ENCODE results near the gene SLC35A5. TPM values are rescaled to one million over a fixed set of nuclear protein-coding genes. Genes with fewer than 3 reads are reported as not detected.
A peak's percentile ranks its signal among the peaks of the same experiment; 100 is the strongest.

SLC35A5 gene
- total RNA-seq, 1 experiment from 2014 or later, result 21.4 TPM

DNA sequence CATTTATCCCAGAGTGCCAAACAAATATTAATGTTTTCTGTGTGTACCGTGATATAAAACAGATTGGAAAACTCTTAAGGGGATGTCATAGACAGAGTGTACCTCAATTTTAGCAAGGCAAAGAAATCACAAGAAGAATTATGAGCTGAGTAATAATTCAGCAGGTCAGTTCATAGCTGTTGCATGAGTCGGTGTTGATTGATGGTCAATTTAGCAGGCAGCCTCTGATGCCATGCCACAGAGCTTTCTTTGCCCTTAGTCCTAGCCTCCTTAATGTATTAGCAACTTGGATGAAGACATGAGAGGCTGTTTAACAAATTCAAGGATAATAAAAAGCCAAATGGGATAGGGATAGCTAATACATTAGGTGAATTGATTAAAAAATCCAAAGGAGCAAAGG, 6.8 kb downstream of the SLC35A5 start:
- BruUV-seq (replicated peaks), result no TSS peak
- ChIA-PET CTCF (interaction anchor here (1.3 kb wide), 2 partner anchors 14 to 457 kb away, joined by 3 to 7 read pairs; no protein-coding TSS in a partner anchor), RAD21 (ENCODE audit: low non-redundant PET in 1 of 2, low total read pairs in 2 of 2, uncharacterized antibody in 2 of 2, unreplicated experiment in 2 of 2) (no interaction called here), POLR2A (no interaction called here)
- Histone ChIP-seq H3K4me2 (ENCODE audit: low read length) (no peak overlapping the region), H3K79me2 (ENCODE audit: insufficient read depth, low read length) (no peaks in the 10 kb centered on the region), H2AFZ (ENCODE audit: low read depth, low read length, poor library complexity, severe bottlenecking) (no peak overlapping the region), H3K9ac (ENCODE audit: low read length) (no peak overlapping the region), H3K9me3 (ENCODE audit: control insufficient read depth in 1 of 2, insufficient read depth in 1 of 2, low read depth in 1 of 2, low read length in 2 of 2) (no peaks in the 10 kb centered on the region), H3K27ac (ENCODE audit: low read depth, low read length) (no peak overlapping the region), H3K4me1 (ENCODE audit: control insufficient read depth in 1 of 2, insufficient read depth in 2 of 2, low read length in 2 of 2) (peaks cover 0 to 7% of the 10 kb centered on the region in 2 experiments; a peak in 1 of 4 replicates), H3K9me2 (ENCODE audit: insufficient read depth) (no peaks in the 10 kb centered on the region), H3K27me3 (ENCODE audit: insufficient read depth, low read length) (no peaks in the 10 kb centered on the region), H3K4me3 (replicated peaks in 1 of 2; ENCODE audit: low read depth in 1 of 2, low read length in 2 of 2) (no peak overlapping the region), H3K36me3 (ENCODE audit: control insufficient read depth in 1 of 2, insufficient read depth in 2 of 2, low read length in 2 of 2) (no peaks in the 10 kb centered on the region), H4K20me1 (ENCODE audit: insufficient read depth) (no peaks in the 10 kb centered on the region)
- ATAC-seq (0 out of 2 replicates have a peak, but pooled peaks have one; percentile 57), DNase-seq (ENCODE audit: low read depth, low spot score) (no peak)
- intact Hi-C loops (cut with micrococcal nuclease), result no loop called here
- 0 out of 2 replicates have a peak, but pooled peaks have one; percentile 17 for TF ChIP-seq FOSL1 (IDR thresholded peaks at IDR 0.05; ENCODE audit: low read depth)
- no peak for TF ChIP-seq JUND (IDR thresholded peaks at IDR 0.05)

- Histone ChIP-seq H3K79me2 (ENCODE audit: insufficient read depth, low read length) (no peaks in the 10 kb centered on the region), H3K36me3 (ENCODE audit: control insufficient read depth in 1 of 2, insufficient read depth in 2 of 2, low read length in 2 of 2) (peaks cover 0 to 2% of the 10 kb centered on the region in 2 experiments; a peak in 1 of 4 replicates), H3K9me3 (ENCODE audit: control insufficient read depth in 1 of 2, insufficient read depth in 1 of 2, low read depth in 1 of 2, low read length in 2 of 2) (no peaks in the 10 kb centered on the region), H3K9me2 (ENCODE audit: insufficient read depth) (no peaks in the 10 kb centered on the region), H3K4me3 (replicated peaks in 1 of 2; ENCODE audit: low read depth in 1 of 2, low read length in 2 of 2) (no peak overlapping the region), H3K4me1 (ENCODE audit: control insufficient read depth in 1 of 2, insufficient read depth in 2 of 2, low read length in 2 of 2) (peaks cover 0 to 7% of the 10 kb centered on the region in 2 experiments; a peak in 1 of 4 replicates), H3K9ac (ENCODE audit: low read length) (no peak overlapping the region), H2AFZ (ENCODE audit: low read depth, low read length, poor library complexity, severe bottlenecking) (no peak overlapping the region), H4K20me1 (ENCODE audit: insufficient read depth) (no peaks in the 10 kb centered on the region), H3K4me2 (ENCODE audit: low read length) (no peak overlapping the region), H3K27me3 (ENCODE audit: insufficient read depth, low read length) (no peaks in the 10 kb centered on the region), H3K27ac (ENCODE audit: low read depth, low read length) (no peak overlapping the region)
- ATAC-seq, result no peak
- no peak for DNase-seq (ENCODE audit: low read depth, low spot score)
- ChIA-PET POLR2A (no interaction called here), CTCF (interaction anchor here (1.3 kb wide), 2 partner anchors 13 to 458 kb away, joined by 3 to 7 read pairs; no protein-coding TSS in a partner anchor), RAD21 (ENCODE audit: low non-redundant PET in 1 of 2, low total read pairs in 2 of 2, uncharacterized antibody in 2 of 2, unreplicated experiment in 2 of 2) (no interaction called here)
- intact Hi-C loops (cut with micrococcal nuclease), result no loop called here
- no TSS peak for BruUV-seq (replicated peaks)
- TF ChIP-seq, protein P1, sequence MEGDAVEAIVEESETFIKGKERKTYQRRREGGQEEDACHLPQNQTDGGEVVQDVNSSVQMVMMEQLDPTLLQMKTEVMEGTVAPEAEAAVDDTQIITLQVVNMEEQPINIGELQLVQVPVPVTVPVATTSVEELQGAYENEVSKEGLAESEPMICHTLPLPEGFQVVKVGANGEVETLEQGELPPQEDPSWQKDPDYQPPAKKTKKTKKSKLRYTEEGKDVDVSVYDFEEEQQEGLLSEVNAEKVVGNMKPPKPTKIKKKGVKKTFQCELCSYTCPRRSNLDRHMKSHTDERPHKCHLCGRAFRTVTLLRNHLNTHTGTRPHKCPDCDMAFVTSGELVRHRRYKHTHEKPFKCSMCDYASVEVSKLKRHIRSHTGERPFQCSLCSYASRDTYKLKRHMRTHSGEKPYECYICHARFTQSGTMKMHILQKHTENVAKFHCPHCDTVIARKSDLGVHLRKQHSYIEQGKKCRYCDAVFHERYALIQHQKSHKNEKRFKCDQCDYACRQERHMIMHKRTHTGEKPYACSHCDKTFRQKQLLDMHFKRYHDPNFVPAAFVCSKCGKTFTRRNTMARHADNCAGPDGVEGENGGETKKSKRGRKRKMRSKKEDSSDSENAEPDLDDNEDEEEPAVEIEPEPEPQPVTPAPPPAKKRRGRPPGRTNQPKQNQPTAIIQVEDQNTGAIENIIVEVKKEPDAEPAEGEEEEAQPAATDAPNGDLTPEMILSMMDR (IDR thresholded peaks at IDR 0.05 in 2 of 3, conservative IDR thresholded peaks at IDR 0.05 in 1 of 3; ENCODE audit: borderline replicate concordance in 1 of 3, insufficient read depth in 1 of 3, low read depth in 2 of 3, low read length in 2 of 3), result no peak
- TF ChIP-seq TCF7L2 (IDR thresholded peaks at IDR 0.05; ENCODE audit: borderline replicate concordance, extremely low read depth, insufficient read depth, insufficient read length) (no peak), ZFX (IDR thresholded peaks at IDR 0.05) (no peak), SIN3A (IDR thresholded peaks at IDR 0.05; ENCODE audit: low read depth) (no peak), SRF (IDR thresholded peaks at IDR 0.05; ENCODE audit: low read depth) (no peak), SP1 (IDR thresholded peaks at IDR 0.05; ENCODE audit: low read depth) (no peak), EGR1 (IDR thresholded peaks at IDR 0.05; ENCODE audit: low read depth) (no peak), ATF3 (IDR thresholded peaks at IDR 0.05) (no peak), ELF1 (IDR thresholded peaks at IDR 0.05; ENCODE audit: borderline replicate concordance, low read depth) (no peak), POLR2A (IDR thresholded peaks at IDR 0.05; ENCODE audit: borderline replicate concordance, extremely low read depth, insufficient read depth, insufficient read length) (no peak), POLR2AphosphoS5 (IDR thresholded peaks at IDR 0.05; ENCODE audit: low read depth, low read length) (no peak), RAD21 (IDR thresholded peaks at IDR 0.05; ENCODE audit: low read depth) (no peak), FOSL1 (IDR thresholded peaks at IDR 0.05; ENCODE audit: low read depth) (no peak)
- TF ChIP-seq, protein P2, sequence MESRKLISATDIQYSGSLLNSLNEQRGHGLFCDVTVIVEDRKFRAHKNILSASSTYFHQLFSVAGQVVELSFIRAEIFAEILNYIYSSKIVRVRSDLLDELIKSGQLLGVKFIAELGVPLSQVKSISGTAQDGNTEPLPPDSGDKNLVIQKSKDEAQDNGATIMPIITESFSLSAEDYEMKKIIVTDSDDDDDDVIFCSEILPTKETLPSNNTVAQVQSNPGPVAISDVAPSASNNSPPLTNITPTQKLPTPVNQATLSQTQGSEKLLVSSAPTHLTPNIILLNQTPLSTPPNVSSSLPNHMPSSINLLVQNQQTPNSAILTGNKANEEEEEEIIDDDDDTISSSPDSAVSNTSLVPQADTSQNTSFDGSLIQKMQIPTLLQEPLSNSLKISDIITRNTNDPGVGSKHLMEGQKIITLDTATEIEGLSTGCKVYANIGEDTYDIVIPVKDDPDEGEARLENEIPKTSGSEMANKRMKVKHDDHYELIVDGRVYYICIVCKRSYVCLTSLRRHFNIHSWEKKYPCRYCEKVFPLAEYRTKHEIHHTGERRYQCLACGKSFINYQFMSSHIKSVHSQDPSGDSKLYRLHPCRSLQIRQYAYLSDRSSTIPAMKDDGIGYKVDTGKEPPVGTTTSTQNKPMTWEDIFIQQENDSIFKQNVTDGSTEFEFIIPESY (IDR thresholded peaks at IDR 0.05; ENCODE audit: extremely low read depth, insufficient replicate concordance, low read length), result no peak
Measured at GRCh38 chr3:112569265-112569664, 7.4 kb downstream of the SLC35A5 start.
